Stomach (tissue), 4 donors: ENCODE measurements around the gene DENND6A.

Experiments
- POLR2A ChIP-seq, 4 donors: fragments of 450-650 bp; IDR thresholded peaks; one replicate each; pipeline ENCODE4 v1.6.1; 2016; ENCODE audit warnings: antibody characterized with exemption in 4 of 4, control low read depth in 2 of 4, mild to moderate bottlenecking in 1 of 4, moderate library complexity in 1 of 4
- TF ChIP-seq, protein P1 (sequence below), 7 experiments: fragments of 450-650 bp in 4 of 7; fragments of 200-600 bp in 3 of 7; sonication (generic) in 3 of 7; IDR thresholded peaks; one replicate each; pipeline ENCODE4 v1.5.1; 2016 to 2019; ENCODE audit warnings: antibody characterized with exemption in 7 of 7, control low read depth in 2 of 7, mild to moderate bottlenecking in 1 of 7

DNA sequence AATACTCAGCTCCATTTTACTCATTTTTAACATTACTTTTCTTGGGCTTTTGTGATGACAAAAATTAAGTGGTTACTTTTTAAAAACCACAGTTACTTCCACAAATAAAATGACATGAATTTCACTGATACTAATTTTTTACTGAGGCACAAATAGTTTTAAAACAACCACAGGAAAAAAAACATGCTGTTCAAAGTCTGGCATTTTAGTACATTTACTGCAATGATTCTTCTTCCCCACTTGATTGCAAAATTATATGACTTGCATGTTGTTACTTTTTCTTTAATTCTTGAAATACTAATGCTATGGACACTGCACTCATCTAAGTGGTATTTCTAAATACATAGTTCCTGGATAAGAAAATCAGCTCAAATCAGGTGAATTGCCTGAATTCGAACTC lies 38.4 kb upstream of the DENND6A start:
- TF ChIP-seq, protein P1, sequence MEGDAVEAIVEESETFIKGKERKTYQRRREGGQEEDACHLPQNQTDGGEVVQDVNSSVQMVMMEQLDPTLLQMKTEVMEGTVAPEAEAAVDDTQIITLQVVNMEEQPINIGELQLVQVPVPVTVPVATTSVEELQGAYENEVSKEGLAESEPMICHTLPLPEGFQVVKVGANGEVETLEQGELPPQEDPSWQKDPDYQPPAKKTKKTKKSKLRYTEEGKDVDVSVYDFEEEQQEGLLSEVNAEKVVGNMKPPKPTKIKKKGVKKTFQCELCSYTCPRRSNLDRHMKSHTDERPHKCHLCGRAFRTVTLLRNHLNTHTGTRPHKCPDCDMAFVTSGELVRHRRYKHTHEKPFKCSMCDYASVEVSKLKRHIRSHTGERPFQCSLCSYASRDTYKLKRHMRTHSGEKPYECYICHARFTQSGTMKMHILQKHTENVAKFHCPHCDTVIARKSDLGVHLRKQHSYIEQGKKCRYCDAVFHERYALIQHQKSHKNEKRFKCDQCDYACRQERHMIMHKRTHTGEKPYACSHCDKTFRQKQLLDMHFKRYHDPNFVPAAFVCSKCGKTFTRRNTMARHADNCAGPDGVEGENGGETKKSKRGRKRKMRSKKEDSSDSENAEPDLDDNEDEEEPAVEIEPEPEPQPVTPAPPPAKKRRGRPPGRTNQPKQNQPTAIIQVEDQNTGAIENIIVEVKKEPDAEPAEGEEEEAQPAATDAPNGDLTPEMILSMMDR (IDR thresholded peaks at IDR 0.05): no peak
- no peak for TF ChIP-seq POLR2A (IDR thresholded peaks at IDR 0.05)
